Measurements from ENCODE around the gene OR2AG1.
"Not testable (repeated sequence)": the region's sequence is repeated elsewhere in the genome, so short reads cannot be mapped to it uniquely, and the experiment has no call there.

OR2AG1 gene

GRCh38 chr11:6799402-6799801, 16.6 kb downstream of the OR2AG1 start, which contains the start of gene OR6A2:
Gene OR6A2 (minus strand): TSS chr11:6799689. CDS start chr11:6795708, 3,981 bp downstream.
- DNase-seq: no peak

- not testable (repeated sequence) for DNase-seq
Observed at GRCh38 chr11:6801075-6801474, 18.3 kb downstream of the OR2AG1 start.

GRCh38 chr11:6812390-6813005, 29.7 kb downstream of the OR2AG1 start:
- peak; percentile 0 for DNase-seq

GRCh38 chr11:6813656-6814055, 30.8 kb downstream of the OR2AG1 start:
- DNase-seq: no peak

- DNase-seq: no peak
Observed at GRCh38 chr11:6817694-6818093, 34.9 kb downstream of the OR2AG1 start.

GRCh38 chr11:6818967-6819366, 36.1 kb downstream of the OR2AG1 start:
- DNase-seq: no peak

GRCh38 chr11:6824136-6824823, 41.5 kb downstream of the OR2AG1 start:
- DNase-seq: no peak

- no peak for DNase-seq
Observed at GRCh38 chr11:6825231-6825744, 42.5 kb downstream of the OR2AG1 start.

GRCh38 chr11:6828103-6828502, 45.3 kb downstream of the OR2AG1 start:
- DNase-seq: no peak

- no peak for DNase-seq
Observed at GRCh38 chr11:6833356-6833755, 50.5 kb downstream of the OR2AG1 start.

GRCh38 chr11:6834021-6834420, 51.2 kb downstream of the OR2AG1 start:
- DNase-seq: no peak
